Hematopoietic multipotent progenitor cell treated with erythropoietin and hydrocortisone succinate and interleukin-3 and kit ligand, for 17 days (in vitro differentiated cells): ENCODE measurements around the gene FYTTD1.
"Not testable (repeated sequence)": the region's sequence is repeated elsewhere in the genome, so short reads cannot be mapped to it uniquely, and the experiment has no call there.

Experiments used
- DNase-seq: peaks from one replicate; pipeline ENCODE4 v3.0.0-alpha.2; 2015; ENCODE audit warnings: low spot score

The FYTTD1 gene

DNA sequence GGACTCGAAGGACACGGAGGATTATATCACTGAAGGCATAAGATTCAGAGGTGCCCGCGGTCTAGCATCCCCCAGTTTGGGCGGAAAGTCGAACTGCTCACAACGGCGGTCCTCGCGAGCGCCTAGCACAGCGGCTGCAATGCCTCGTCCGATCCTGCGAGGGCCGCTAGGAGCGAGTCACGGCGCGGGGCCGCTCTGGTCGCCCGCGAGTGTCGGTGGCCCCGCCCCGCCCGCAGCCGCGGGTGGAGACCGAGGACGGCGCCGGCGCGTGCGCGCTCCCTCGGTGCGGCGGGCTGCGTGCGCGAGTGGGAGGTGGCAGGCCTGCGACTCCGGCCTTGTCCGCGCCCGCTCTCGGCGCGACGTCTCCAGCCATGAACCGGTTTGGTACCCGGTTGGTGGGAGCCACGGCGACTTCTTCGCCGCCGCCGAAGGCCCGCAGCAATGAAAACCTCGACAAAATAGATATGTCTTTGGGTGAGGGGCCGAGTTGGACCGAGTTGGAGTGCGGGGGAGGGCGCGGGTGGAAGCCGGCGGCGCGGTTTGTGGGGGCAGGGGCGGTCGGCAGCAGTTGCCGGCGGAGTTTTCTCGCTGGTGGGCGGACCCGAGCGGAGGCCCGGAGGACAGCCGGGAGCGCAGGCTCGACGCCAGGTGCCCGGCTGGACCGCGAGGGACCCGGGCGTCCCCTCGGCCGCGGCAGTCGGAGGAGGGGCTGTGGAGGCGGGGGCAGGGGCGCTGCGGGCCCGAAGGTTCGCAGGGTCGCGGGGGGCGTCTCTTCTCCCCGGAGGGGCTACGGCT, at the start of gene FYTTD1:
TSS of gene FYTTD1 (plus strand) at position 283 of the 795 bp plus-strand sequence. CDS start at position 372, 89 bp downstream.
- DNase-seq = peak; percentile 66

- DNase-seq = no peak
Observed at GRCh38 chr3:197700095-197700494, 49.6 kb upstream of the FYTTD1 start.

GRCh38 chr3:197701841-197702240, 47.8 kb upstream of the FYTTD1 start:
- no peak for DNase-seq

DNA sequence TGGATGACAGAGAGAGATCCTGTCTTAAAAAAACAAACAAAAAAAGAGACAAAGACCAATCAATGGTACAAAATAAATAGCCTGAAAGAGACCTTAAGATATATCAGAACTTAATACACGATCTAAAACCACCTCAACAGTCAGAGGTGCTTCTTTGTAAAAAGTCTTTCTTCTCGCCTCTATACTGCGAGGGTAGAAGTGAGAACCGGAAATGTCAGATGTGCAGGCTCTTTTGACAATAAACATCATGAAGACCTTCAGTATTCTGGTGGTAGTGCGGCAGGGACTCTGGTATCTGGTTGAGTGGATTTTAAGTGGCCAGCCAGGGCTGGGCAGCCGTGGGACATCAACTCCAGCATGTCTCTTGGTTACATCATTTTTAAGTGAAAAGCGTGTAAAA, 43.0 kb upstream of the FYTTD1 start:
- no peak for DNase-seq

- DNase-seq = no peak
Observed at GRCh38 chr3:197709135-197709534, 40.5 kb upstream of the FYTTD1 start.

GRCh38 chr3:197710965-197711364, 38.7 kb upstream of the FYTTD1 start:
- DNase-seq = not testable (repeated sequence)

DNA sequence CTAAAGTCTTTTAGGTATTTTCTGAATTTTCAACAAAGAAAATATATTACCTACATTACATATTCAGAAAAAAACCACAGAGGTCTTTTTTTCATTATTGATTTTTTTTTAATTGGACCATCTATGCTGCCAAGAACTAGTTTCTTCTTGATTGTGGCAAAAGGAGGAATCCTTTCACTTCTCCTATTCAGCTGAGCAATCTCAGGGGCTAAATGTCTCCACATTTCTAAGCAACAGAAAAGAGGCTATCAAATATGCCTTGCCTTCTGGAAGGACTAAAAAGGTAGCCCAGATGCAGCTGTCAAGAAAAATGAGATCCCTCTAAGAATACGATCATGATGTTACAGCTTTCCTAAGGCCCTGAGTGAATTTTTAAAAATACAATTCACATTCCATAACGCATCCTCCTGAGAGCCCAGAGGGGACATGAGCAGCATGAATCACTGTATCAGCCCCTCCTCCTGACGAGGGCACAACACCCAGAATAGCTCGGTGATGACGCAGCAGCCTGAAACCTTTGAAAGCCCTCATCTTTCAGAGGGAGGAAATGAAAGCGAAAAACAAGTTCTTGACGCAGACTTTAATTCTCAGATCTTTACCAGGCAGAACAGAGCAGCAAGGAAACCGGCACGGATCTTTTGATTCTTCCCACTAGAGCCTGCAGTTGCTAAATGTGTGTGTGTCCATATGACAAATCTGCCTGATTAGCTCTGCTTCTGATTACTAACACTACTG, 37.5 kb upstream of the FYTTD1 start:
- no peak for DNase-seq

GRCh38 chr3:197713477-197713822, 36.2 kb upstream of the FYTTD1 start:
- DNase-seq = no peak

DNA sequence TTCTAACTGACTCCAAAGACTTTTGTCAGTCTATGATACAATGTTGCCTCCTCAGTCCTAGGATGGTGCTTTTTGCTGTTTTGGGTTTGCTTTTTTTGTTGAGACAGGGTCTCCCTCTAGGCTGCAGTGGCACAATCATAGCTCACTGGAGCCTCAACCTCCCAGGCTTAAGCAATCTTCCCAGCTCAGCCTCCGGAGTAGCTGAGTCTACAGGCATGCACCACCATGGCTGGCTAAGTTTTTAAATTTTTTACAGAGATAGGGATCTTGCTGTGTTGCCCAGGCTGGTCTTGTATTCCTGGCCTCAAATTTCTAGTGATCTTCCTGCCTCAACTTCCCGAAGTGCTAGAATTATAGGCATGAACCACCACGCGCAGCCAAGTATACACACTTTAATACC, 35.4 kb upstream of the FYTTD1 start:
- no peak for DNase-seq

- no peak for DNase-seq
Observed at GRCh38 chr3:197718891-197719290, 30.8 kb upstream of the FYTTD1 start.

DNA sequence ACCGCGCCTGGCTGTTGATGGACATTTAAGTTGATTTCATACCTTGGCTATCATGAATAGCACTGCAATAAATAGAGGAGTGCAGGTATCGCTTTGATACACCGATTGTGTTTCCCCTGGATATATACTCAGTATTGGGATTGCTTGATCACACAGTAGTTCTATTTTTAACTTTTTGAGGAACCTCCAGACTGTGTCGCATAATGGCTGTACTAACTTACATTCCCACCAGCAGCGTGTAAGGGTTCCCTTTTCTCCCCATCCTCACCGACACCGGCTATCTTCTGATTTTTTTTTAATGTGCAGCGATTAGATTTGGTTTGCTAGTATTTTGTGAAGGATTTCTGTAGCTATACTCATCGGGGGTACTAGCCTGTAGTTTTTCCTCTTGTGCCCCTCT, 29.0 kb upstream of the FYTTD1 start:
- DNase-seq = no peak

DNA sequence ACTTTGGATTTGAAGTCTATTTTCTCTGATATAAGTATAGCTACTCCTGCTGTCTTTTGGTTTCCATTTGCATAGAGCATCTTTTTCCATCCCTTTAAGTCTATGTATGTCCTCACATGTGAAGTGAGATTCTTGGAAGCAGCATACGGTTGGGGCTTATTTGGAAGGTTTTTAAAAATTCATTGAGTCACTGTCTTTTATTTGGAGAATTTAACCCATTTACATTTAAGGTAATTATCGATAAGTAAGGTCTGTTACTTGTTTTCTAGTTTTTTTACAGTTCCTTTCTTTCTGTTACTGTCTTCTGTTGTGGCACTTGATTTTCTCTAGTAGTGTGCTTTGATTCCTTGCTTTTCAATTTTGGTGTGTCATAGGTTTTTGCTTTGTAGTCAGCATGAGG, 26.9 kb upstream of the FYTTD1 start:
- no peak for DNase-seq

DNA sequence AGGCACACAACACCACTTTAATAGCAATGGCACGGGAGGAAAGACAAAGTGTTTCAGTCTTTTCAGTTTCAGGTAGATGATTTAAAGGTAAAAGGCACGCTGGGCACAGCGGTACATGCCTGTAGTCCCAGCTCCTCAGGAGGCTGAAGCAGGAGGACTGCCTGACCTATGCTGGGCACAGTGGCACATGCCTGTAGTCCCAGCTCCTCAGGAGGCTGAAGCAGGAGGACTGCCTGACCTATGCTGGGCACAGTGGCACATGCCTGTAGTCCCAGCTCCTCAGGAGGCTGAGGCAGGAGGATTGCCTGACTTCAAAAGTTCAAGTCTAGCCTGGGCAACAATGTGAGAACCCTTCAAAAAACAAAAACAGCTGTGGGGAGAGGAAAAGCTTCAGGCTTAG, 21.8 kb upstream of the FYTTD1 start:
- DNase-seq = not testable (repeated sequence)

DNA sequence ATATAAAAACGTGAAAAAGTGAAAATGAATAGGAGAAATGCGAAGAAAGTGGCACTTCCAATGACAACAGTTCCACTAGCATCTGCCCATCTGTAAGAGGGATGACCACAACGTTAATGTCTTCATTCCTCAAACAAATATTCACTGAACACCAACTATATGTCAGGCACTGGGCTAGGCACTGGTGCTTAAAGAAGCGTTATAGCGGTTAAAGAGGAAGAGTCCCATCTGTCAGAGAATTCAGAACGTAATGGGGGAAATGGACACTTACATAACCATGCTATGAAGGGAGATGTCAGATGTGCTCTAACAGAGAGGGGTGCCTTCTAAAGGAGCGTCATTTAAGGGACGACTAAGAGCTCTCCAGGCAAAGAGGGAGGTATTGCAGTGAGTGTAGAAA, 21.2 kb upstream of the FYTTD1 start:
- no peak for DNase-seq

- DNase-seq = no peak
Observed at GRCh38 chr3:197730200-197730599, 19.5 kb upstream of the FYTTD1 start.

DNA sequence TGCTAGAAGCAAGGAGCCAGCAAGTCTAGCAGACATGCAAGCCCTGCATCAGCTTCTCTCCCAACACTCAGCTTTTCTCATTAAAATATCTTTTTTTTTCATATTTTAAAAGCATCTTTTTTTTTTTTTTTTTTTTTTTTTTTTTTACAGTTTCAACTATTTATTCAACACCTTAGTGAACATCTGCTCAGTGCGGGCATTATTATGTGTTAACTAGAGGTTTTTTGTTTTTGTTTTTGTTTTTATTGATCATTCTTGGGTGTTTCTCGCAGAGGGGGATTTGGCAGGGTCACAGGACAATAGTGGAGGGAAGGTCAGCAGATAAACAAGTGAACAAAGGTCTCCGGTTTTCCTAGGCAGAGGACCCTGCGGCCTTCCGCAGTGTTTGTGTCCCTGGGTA, 18.9 kb upstream of the FYTTD1 start:
- DNase-seq = not testable (repeated sequence)

DNA sequence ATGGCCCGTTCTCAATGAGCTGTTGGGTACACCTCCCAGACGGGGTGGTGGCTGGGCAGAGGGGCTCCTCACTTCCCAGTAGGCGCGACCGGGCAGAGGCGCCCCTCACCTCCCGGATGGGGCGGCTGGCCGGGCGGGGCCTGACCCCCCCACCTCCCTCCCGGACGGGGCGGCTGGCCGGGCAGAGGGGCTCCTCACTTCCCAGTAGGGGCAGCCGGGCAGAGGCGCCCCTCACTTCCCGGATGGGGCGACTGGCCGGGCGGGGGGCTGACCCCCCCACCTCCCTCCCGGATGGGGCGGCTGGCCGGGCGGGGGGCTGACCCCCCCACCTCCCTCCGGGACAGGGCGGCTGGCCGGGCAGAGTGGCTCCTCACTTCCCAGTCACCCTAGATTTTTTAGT, 18.2 kb upstream of the FYTTD1 start:
- not testable (repeated sequence) for DNase-seq

- no peak for DNase-seq
Observed at GRCh38 chr3:197733042-197733441, 16.6 kb upstream of the FYTTD1 start.

DNA sequence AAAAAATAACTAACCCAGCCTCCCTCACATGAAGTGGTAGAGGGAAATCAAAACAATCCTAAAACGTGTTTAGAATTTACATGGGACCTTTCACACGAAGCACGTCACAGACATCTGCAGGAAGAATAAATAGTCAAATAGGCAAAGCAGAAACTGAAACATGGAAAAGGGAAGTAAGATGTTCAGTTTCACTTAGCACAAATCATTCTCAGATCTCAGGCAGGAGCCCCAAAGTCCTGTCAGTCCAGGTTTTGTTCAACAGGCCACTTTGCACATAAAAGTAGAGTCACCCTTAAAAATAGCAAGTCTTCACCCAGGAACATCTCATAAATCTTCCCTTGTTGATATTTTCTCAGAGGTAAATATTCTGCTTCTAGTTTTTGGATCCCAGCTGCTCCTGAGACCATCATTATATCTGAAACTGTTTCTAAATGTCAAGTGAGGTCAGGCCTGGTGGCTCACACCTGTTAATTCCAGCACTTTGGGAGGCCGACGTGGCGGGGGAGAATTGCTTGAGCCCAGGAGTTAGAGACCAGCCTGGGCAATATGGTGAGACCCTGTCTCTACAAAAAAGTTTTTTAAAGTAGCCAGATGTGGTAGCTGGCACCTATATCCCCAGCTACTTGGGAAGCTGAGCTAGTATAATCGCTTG, 14.9 kb upstream of the FYTTD1 start:
- DNase-seq = no peak

DNA sequence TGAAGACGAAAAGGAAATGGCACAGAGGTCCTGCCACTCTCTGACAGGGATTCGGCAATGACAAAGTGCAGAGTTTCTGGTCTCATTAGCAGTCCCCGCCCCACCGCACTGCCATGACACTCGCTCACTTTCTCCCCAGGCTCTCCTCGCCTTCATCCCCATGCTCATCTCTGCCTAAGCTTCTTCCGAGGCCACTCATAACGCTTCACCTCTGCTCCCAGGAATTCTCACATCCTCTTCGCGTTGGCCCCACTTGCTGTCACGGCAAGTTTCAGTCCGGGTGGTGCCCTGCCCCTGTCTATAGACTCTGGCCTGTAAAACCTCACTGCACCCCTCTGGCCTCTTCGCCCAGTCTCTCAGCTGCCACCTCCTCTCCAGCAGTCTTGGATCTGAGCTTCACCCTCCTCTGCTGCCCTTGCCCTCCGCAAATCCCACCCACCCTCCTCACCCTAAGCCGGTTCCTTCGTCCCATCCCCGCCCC, 13.6 kb upstream of the FYTTD1 start:
- DNase-seq = no peak

DNA sequence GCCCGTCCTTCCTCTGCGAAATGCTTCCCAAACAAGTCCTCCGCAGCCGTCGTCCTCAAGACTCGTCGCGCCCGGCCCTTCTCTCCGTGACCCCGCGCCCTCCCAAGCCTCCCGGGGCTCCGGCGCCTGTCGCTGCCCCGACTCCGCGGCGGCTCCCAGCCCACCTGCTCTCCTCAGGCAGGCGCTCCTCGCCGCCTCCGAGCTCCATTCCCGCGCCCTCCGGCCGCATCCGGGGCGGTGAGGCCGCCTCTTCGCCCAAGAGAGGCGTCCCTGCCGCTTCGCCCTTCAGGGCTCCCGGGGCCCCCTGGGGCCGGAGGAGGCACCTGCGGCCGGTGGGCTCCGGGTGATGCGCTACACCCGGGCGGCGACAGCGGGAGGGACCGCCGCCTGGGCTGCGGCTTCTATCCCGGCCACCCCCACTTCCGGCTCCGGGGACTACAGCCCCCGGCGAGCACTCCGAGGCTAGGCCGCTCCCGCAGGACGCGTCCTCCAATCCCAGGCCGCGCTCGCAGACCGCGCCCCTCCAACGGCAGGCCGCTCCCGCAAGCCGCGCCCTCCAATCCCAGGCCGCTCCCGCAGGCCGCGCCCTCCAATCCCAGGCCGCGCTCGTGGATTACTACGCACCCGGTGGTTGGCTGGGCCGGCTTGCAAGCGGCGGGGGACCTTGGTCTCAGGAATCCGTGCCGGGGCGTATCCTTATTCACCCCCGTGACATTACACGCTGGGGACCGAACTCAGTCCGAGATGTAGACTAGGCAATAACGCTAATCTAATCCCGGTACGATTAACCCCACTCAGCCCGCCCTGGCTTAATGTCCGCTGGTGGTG, 13.0 kb upstream of the FYTTD1 start, which contains the start of gene RUBCN:
TSS of gene RUBCN (minus strand) at position 414 of the 828 bp plus-strand sequence. CDS start at position 229, 185 bp downstream.
- peak; percentile 75 for DNase-seq

- no peak for DNase-seq
Observed at GRCh38 chr3:197737319-197737649, 12.4 kb upstream of the FYTTD1 start.
